Chondrocyte (in vitro differentiated cells): ENCODE data around the gene ANKH. TPM values are rescaled to one million over a fixed set of nuclear protein-coding genes. Genes with fewer than 3 reads are reported as not detected.

Experiments used
- DNase-seq: peaks from one replicate; pipeline ENCODE4 v3.0.0; 2021; ENCODE audit warnings: mixed read lengths, low spot score
- H3K27ac Mint-ChIP-seq: one replicate; pipeline ENCODE4 v1.8.0; 2021; ENCODE audit warnings: mild to moderate bottlenecking, moderate library complexity, mixed read lengths; ENCODE audit not compliant: unreplicated experiment
- H3K27me3 Mint-ChIP-seq: 2 replicates; pipeline ENCODE4 v1.8.0; 2021; ENCODE audit warnings: low read depth, mixed read lengths
- H3K36me3 Mint-ChIP-seq: 2 replicates; pipeline ENCODE4 v1.8.0; 2021; ENCODE audit warnings: low read depth, mixed read lengths
- H3K4me1 Mint-ChIP-seq: 2 replicates; pipeline ENCODE4 v1.8.0; 2021; ENCODE audit warnings: low read depth, mild to moderate bottlenecking, mixed read lengths
- H3K4me3 Mint-ChIP-seq: one replicate; pipeline ENCODE4 v1.8.0; 2021; ENCODE audit warnings: mild to moderate bottlenecking, moderate library complexity, mixed read lengths; ENCODE audit not compliant: unreplicated experiment
- H3K9me3 Mint-ChIP-seq: 2 replicates; pipeline ENCODE4 v1.8.0; 2021; ENCODE audit warnings: low read depth, mixed read lengths
- total RNA-seq: library from RNA; stranded (reverse); gene quantifications from 3 replicates; pipeline ENCODE4 v1.2.1, GENCODE V29; 2021
- TF ChIP-seq, protein P1 (sequence below): fragments of 200-600 bp; sonication (generic); IDR thresholded peaks from 2 replicates; pipeline ENCODE4 v1.5.0; 2021; ENCODE audit warnings: antibody characterized with exemption, mild to moderate bottlenecking, moderate library complexity

The ANKH gene
- total RNA-seq, 1 donor from 2014 or later: 114 TPM

GRCh38 chr5:14668181-14668591 is 203.4 kb downstream of the ANKH start:
- Mint-ChIP-seq H3K27me3 (no peaks in the 10 kb centered on the region), H3K4me1 (peaks cover 69% of the 10 kb centered on the region), H3K9me3 (no peaks in the 10 kb centered on the region), H3K36me3 (peaks cover 2% of the 10 kb centered on the region), H3K27ac (no peak overlapping the region), H3K4me3 (no peak overlapping the region)
- DNase-seq: no peak
- TF ChIP-seq, protein P1, sequence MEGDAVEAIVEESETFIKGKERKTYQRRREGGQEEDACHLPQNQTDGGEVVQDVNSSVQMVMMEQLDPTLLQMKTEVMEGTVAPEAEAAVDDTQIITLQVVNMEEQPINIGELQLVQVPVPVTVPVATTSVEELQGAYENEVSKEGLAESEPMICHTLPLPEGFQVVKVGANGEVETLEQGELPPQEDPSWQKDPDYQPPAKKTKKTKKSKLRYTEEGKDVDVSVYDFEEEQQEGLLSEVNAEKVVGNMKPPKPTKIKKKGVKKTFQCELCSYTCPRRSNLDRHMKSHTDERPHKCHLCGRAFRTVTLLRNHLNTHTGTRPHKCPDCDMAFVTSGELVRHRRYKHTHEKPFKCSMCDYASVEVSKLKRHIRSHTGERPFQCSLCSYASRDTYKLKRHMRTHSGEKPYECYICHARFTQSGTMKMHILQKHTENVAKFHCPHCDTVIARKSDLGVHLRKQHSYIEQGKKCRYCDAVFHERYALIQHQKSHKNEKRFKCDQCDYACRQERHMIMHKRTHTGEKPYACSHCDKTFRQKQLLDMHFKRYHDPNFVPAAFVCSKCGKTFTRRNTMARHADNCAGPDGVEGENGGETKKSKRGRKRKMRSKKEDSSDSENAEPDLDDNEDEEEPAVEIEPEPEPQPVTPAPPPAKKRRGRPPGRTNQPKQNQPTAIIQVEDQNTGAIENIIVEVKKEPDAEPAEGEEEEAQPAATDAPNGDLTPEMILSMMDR: no peak

DNA sequence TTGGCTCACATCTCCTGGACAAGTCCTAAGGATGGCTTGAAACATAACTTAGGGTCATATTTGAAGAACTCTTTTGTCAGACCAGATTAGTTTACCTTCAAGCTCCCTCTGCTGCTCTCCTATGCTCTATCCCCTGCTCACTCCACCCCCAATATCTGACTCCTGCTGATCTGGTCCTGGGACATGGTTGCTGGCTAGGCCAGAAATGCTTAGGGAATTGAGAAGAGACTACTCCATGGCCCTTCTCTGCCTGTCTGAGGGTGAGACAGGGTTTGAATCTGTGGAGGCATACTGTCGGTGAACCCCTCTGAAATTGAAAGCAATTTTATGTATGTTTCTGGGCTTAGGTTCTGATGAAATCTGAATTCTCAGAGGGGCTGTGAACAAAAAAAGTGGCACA is 203.8 kb downstream of the ANKH start:
- peaks cover 71% of the 10 kb centered on the region for H3K4me1 Mint-ChIP-seq
- no peak overlapping the region for H3K4me3 Mint-ChIP-seq
- H3K27me3 Mint-ChIP-seq: no peaks in the 10 kb centered on the region
- H3K9me3 Mint-ChIP-seq: no peaks in the 10 kb centered on the region
- peak overlapping the region; percentile 10 for H3K27ac Mint-ChIP-seq
- TF ChIP-seq, protein P1: no peak
- peaks cover 2% of the 10 kb centered on the region for H3K36me3 Mint-ChIP-seq
- DNase-seq: no peak

- Mint-ChIP-seq H3K27me3 (no peaks in the 10 kb centered on the region), H3K4me3 (no peak overlapping the region), H3K27ac (no peak overlapping the region), H3K36me3 (peaks cover 2% of the 10 kb centered on the region), H3K4me1 (peaks cover 67% of the 10 kb centered on the region), H3K9me3 (no peaks in the 10 kb centered on the region)
- no peak for DNase-seq
- TF ChIP-seq, protein P1: no peak
Measured at GRCh38 chr5:14667290-14667689, 204.3 kb downstream of the ANKH start.

GRCh38 chr5:14666357-14666756 is 205.2 kb downstream of the ANKH start:
- H3K27me3 Mint-ChIP-seq: no peaks in the 10 kb centered on the region
- H3K4me1 Mint-ChIP-seq: peaks cover 58% of the 10 kb centered on the region
- H3K4me3 Mint-ChIP-seq: peak overlapping the region; percentile 86
- no peaks in the 10 kb centered on the region for H3K9me3 Mint-ChIP-seq
- DNase-seq: no peak
- peaks cover 2% of the 10 kb centered on the region for H3K36me3 Mint-ChIP-seq
- TF ChIP-seq, protein P1: no peak
- H3K27ac Mint-ChIP-seq: no peak overlapping the region

GRCh38 chr5:14665949-14666348 is 205.6 kb downstream of the ANKH start:
- Mint-ChIP-seq H3K27ac (peak overlapping the region; percentile 73), H3K27me3 (no peaks in the 10 kb centered on the region), H3K36me3 (peaks cover 2% of the 10 kb centered on the region), H3K4me3 (peak overlapping the region; percentile 86), H3K9me3 (no peaks in the 10 kb centered on the region), H3K4me1 (peaks cover 54% of the 10 kb centered on the region)
- TF ChIP-seq, protein P1: peak; percentile 36
- DNase-seq: no peak
